GM19468 (cell line): ENCODE results near the gene PRKRIP1.
"Not testable (repeated sequence)": the region's sequence is repeated elsewhere in the genome, so short reads cannot be mapped to it uniquely, and the experiment has no call there.

Source experiments
- ATAC-seq: cut with Tn5 transposase; IDR thresholded peaks from one replicate; pipeline ENCODE4 v1.9.1; 2021; ENCODE audit warnings: mild to moderate bottlenecking, moderate library complexity, moderate number of reproducible peaks; ENCODE audit not compliant: unreplicated experiment; ENCODE audit errors: extremely low read depth

The PRKRIP1 gene

DNA sequence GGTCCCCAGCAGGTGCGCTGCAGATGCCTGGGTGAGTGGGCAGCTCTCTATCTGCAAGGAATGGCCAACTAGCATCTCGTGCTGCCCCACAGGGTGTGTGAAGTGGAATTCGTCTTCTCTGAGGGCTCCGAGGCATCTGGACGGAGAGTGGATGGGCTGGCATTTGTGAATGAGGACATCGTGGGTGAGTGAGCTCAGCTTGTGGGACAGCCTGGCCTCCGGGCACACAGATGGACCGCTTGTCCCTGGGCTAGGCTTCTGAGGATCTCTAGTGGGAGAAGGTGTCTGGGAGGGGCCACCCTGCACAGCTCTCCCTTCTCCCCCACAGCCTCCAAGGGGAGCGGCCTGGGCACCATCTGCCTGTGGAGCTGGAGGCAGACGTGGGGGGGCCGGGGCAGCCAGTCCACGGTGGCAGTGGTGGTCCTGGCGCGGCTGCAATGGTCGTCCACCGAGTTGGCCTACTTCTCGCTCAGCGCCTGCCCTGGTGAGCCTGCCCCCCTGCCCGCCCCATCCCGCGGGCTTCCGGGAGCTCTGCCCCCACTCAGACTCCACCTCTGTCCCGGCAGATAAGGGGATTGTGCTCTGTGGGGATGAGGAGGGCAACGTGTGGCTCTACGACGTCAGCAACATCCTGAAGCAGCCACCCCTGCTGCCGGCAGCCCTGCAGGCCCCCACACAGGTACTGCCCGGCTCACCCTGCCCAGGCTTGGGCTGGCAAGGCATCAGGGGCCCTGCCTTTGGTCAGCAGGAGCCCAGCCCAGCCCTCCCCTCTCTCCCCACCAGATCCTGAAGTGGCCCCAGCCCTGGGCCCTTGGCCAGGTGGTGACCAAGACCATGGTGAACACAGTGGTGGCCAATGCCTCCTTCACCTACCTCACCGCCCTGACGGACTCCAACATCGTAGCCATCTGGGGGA lies 76.2 kb downstream of the PRKRIP1 start:
- ATAC-seq, result no peak

DNA sequence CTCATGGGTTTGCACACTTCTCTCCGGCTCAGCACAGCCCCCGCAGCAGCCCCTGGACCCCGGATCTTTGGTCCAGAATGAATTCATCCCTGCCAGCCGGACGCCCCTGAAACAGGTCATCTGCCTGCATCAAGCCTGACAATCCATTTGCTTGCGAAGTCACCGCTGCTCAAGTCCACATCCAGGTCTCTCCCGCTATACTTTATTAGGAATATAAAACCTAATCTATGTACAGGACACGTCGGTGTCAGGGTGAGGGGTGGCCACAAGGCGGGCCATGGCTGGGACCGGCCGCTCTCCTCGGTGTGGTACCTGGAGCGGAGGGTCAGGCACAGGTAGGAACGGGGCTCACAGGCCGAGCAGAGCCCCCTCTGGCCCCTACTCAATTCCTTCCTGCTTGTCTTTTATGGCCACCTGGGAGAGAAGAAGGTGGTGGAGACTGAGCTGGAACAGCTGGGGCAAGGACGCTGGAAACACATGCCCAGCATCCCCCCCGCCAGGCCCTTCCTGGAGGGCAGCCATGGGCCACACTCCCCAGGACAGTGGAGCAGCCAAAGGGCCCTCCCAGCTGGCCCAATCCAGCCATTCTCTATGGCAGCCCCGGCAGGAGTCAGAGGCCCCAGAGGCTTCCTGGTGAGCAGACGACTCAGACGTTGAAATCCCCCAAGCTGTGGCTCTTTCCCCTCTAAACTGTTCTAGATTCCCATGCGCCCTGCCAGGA lies 77.3 kb downstream of the PRKRIP1 start:
- no peak for ATAC-seq

DNA sequence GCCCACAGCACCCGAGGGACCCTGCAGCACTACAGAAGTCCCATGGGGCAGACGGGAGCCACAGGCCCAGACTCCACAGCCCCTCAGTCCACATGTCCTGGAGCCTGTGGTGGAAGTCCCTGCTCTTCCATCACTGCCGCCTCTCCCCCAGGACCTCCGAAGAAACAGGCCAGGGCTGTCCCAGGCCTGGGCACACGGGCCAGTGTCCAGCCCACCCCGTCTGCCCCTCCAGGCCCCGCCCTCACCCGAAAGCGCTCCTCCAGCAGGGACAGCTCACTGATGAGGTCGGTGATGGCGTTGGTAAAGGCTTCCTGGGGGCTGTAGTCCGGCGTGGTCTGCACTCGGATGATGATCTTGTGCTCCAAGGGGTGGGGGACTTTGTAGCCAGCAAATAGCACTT lies 78.0 kb downstream of the PRKRIP1 start:
- not testable (repeated sequence) for ATAC-seq

DNA sequence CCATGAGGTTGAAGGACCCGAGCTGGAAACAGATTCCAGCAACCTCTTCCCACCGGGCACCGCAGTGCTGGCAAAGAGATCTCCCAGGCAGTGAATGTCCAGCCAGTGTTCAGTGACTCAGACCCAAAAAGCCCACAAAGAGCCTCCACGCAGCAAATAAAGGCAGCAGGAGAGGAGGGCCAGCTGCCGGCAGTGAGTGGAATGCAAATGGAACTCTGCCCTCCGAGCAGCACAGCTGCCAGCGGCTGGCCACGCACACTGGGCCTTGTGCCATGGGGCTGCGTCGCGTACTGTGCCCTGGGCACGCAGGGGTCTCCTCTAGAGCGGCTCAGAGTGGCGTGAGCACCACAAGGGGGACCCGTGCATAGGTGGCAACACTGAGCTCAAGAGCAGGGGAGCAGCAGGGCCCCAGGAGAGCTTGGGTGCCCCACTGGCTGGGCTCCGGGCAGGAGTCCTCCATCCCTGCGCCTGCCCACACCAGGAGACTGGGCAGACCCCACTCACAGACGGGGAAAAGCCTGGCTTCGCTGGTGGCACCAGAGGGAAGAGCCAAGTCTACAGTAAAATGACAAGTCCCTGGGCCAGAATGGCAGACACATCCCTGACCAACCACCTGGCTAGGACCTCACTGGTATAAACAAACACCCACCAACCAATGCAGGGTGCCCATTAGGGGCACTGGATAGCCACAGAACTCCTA lies 78.7 kb downstream of the PRKRIP1 start:
- ATAC-seq, result not testable (repeated sequence)
